WTC11 (cell line): ENCODE measurements around the gene CBLIF. TPM values are rescaled to one million over a fixed set of nuclear protein-coding genes. Genes with fewer than 3 reads are reported as not detected.
"Not testable (repeated sequence)": the region's sequence is repeated elsewhere in the genome, so short reads cannot be mapped to it uniquely, and the experiment has no call there.

ENCODE experiments used
- ATAC-seq: fragments of 200-7000 bp; cut with Tn5 transposase; 2 replicates; pipeline ENCODE4 v1.10.0; 2021; ENCODE audit warnings: mild to moderate bottlenecking, moderate library complexity
- CTCF ChIA-PET: fragments of 300-600 bp; sonication (Branson Sonifier 250); formaldehyde crosslinking; loops from one replicate; lab custom pipeline; 2021; ENCODE audit warnings: antibody characterized with exemption; lab: Charles Lee
- POLR2A ChIA-PET: fragments of 350-600 bp; sonication (Branson Sonifier 250); formaldehyde crosslinking; loops from one replicate; lab custom pipeline; 2021; ENCODE audit warnings: antibody characterized with exemption; lab: Charles Lee
- DNase-seq: peaks from one replicate; pipeline ENCODE4 v3.0.0; 2021; ENCODE audit warnings: low spot score
- H3K27ac Mint-ChIP-seq: 2 replicates; pipeline ENCODE4 v1.8.0; 2021; ENCODE audit warnings: mixed read lengths
- H3K27me3 Mint-ChIP-seq: 2 replicates; pipeline ENCODE4 v1.8.0; 2021; ENCODE audit warnings: low read depth, mild to moderate bottlenecking, moderate library complexity, mixed read lengths
- H3K36me3 Mint-ChIP-seq: 2 replicates; pipeline ENCODE4 v1.8.0; 2021; ENCODE audit warnings: mixed read lengths
- H3K4me1 Mint-ChIP-seq: 2 replicates; pipeline ENCODE4 v1.8.0; 2022; ENCODE audit warnings: mixed read lengths
- H3K4me3 Mint-ChIP-seq: 2 replicates; pipeline ENCODE4 v1.8.0; 2021; ENCODE audit warnings: mild to moderate bottlenecking, moderate library complexity, mixed read lengths
- H3K9me3 Mint-ChIP-seq: 2 replicates; pipeline ENCODE4 v1.8.0; 2021; ENCODE audit warnings: mixed read lengths
- AFF4 ChIP-seq: sonication (generic); formaldehyde crosslinking; IDR thresholded peaks from 2 replicates; pipeline ENCODE4 v1.8.1; 2023; ENCODE audit warnings: mild to moderate bottlenecking, missing genetic modification reagents, borderline replicate concordance
- AR ChIP-seq: fragments of 250-450 bp; sonication (Bioruptor Pico); IDR thresholded peaks from 2 replicates; pipeline ENCODE4 v1.9.0; 2021; ENCODE audit warnings: mild to moderate bottlenecking
- CDX4 ChIP-seq: fragments of 250-450 bp; sonication (Bioruptor Pico); IDR thresholded peaks from 2 replicates; pipeline ENCODE4 v1.9.0; 2021; ENCODE audit warnings: moderate library complexity, mild to moderate bottlenecking, inconsistent platforms, borderline replicate concordance
- EMX1 ChIP-seq: fragments of 250-450 bp; sonication (Bioruptor Pico); IDR thresholded peaks from 2 replicates; pipeline ENCODE4 v1.8.0; 2021; ENCODE audit warnings: mild to moderate bottlenecking
- ETV6 ChIP-seq: sonication (generic); formaldehyde crosslinking; IDR thresholded peaks from 2 replicates; pipeline ENCODE4 v1.8.1; 2022; ENCODE audit warnings: mild to moderate bottlenecking, missing genetic modification reagents
- GABPB1 ChIP-seq: sonication (generic); formaldehyde crosslinking; IDR thresholded peaks from 2 replicates; pipeline ENCODE4 v1.8.1; 2023; ENCODE audit warnings: mild to moderate bottlenecking, missing genetic modification reagents
- HMGXB4 ChIP-seq: sonication (generic); formaldehyde crosslinking; IDR thresholded peaks from 2 replicates; pipeline ENCODE4 v1.8.1; 2023; ENCODE audit warnings: mild to moderate bottlenecking, moderate library complexity, missing genetic modification reagents
- IRF2 ChIP-seq: sonication (generic); formaldehyde crosslinking; IDR thresholded peaks from 2 replicates; pipeline ENCODE4 v1.8.0; 2022; ENCODE audit warnings: low read depth, missing genetic modification reagents, borderline replicate concordance
- JAZF1 ChIP-seq: fragments of 250-450 bp; sonication (Bioruptor Pico); IDR thresholded peaks from 2 replicates; pipeline ENCODE4 v1.9.0; 2021; ENCODE audit warnings: moderate library complexity, mild to moderate bottlenecking, inconsistent platforms
- KAT7 ChIP-seq: sonication (generic); formaldehyde crosslinking; IDR thresholded peaks from 2 replicates; pipeline ENCODE4 v1.8.1; 2023; ENCODE audit warnings: missing genetic modification reagents, mild to moderate bottlenecking, borderline replicate concordance
- MAX ChIP-seq: sonication (generic); formaldehyde crosslinking; IDR thresholded peaks from 2 replicates; pipeline ENCODE4 v1.8.0; 2022; ENCODE audit warnings: mild to moderate bottlenecking, missing genetic modification reagents
- NFATC4 ChIP-seq: fragments of 250-450 bp; sonication (Bioruptor Pico); IDR thresholded peaks from 2 replicates; pipeline ENCODE4 v1.9.0; 2021; ENCODE audit warnings: mild to moderate bottlenecking
- NFYB ChIP-seq: sonication (generic); formaldehyde crosslinking; conservative IDR thresholded peaks from 2 replicates; pipeline ENCODE4 v1.8.0; 2022; ENCODE audit warnings: low read depth, missing genetic modification reagents
- SMAD4 ChIP-seq: sonication (generic); formaldehyde crosslinking; IDR thresholded peaks from 2 replicates; pipeline ENCODE4 v1.8.0; 2022; ENCODE audit warnings: mild to moderate bottlenecking, missing genetic modification reagents
- TCF7 ChIP-seq: sonication (generic); formaldehyde crosslinking; IDR thresholded peaks from 2 replicates; pipeline ENCODE4 v1.8.0; 2022; ENCODE audit warnings: mild to moderate bottlenecking, low read depth, missing genetic modification reagents, moderate library complexity
- ZBTB21 ChIP-seq: sonication (generic); formaldehyde crosslinking; IDR thresholded peaks from 2 replicates; pipeline ENCODE4 v1.8.1; 2023; ENCODE audit warnings: mild to moderate bottlenecking, missing genetic modification reagents, borderline replicate concordance
- ZMAT4 ChIP-seq: fragments of 250-450 bp; sonication (Bioruptor Pico); IDR thresholded peaks from 2 replicates; pipeline ENCODE4 v1.9.0; 2021; ENCODE audit warnings: mild to moderate bottlenecking
- ZNF263 ChIP-seq: sonication (generic); formaldehyde crosslinking; IDR thresholded peaks from 2 replicates; pipeline ENCODE4 v1.8.1; 2022; ENCODE audit warnings: low read depth, mild to moderate bottlenecking, moderate library complexity, missing genetic modification reagents
- ZNF512 ChIP-seq: sonication (generic); formaldehyde crosslinking; IDR thresholded peaks from 2 replicates; pipeline ENCODE4 v1.8.1; 2022; ENCODE audit warnings: missing genetic modification reagents, borderline replicate concordance
- ZSCAN18 ChIP-seq: fragments of 250-450 bp; sonication (Bioruptor Pico); IDR thresholded peaks from 2 replicates; pipeline ENCODE4 v2.1.2; 2022; ENCODE audit warnings: mild to moderate bottlenecking, moderate library complexity
- total RNA-seq: library from RNA; stranded (reverse); gene quantifications from 3 replicates; pipeline ENCODE4 v1.2.3, GENCODE V29; 2021

CBLIF gene
- total RNA-seq, 1 experiment from 2014 or later = not detected

- no peak for TF ChIP-seq AR (CRISPR knock-in tag)
- no peak for TF ChIP-seq GABPB1 (CRISPR knock-in tag)
- no peak for TF ChIP-seq NFATC4 (CRISPR knock-in tag)
- TF ChIP-seq CDX4 (CRISPR knock-in tag) = no peak
- no peak for TF ChIP-seq SMAD4 (CRISPR knock-in tag)
- TF ChIP-seq NFYB (CRISPR knock-in tag) = no peak
- TF ChIP-seq TCF7 (CRISPR knock-in tag) = no peak
- no peak for TF ChIP-seq ZNF263 (CRISPR knock-in tag)
- TF ChIP-seq JAZF1 (CRISPR knock-in tag) = no peak
- no peak for TF ChIP-seq ZSCAN18 (CRISPR knock-in tag)
- no peak for TF ChIP-seq MAX (CRISPR knock-in tag)
- TF ChIP-seq IRF2 (CRISPR knock-in tag) = no peak
- no peak for TF ChIP-seq KAT7
- TF ChIP-seq ETV6 = no peak
- no peak for TF ChIP-seq ZMAT4 (CRISPR knock-in tag)
- no peak for TF ChIP-seq EMX1 (CRISPR knock-in tag)
- no peak for TF ChIP-seq ZBTB21 (CRISPR knock-in tag)
- TF ChIP-seq HMGXB4 (CRISPR knock-in tag) = no peak
- TF ChIP-seq ZNF512 (CRISPR knock-in tag) = no peak
- TF ChIP-seq AFF4 (CRISPR knock-in tag) = no peak
- H3K27me3 Mint-ChIP-seq = peaks cover 2% of the 10 kb centered on the region; the same call in 1 of the 2 replicates
- H3K36me3 Mint-ChIP-seq = peaks cover 31% of the 10 kb centered on the region
- ChIA-PET POLR2A (no interaction called here), CTCF (interaction anchor here (0.8 to 1.5 kb wide), 3 partner anchors 12 to 35 kb away, joined by 3 to 5 read pairs (median 3); no protein-coding TSS in a partner anchor)
- ATAC-seq = peak; percentile 99
- H3K4me3 Mint-ChIP-seq = peak overlapping the region; percentile 14; the same call in 1 of the 2 replicates
- H3K4me1 Mint-ChIP-seq = peaks cover 15% of the 10 kb centered on the region
- DNase-seq = peak; percentile 60
- H3K9me3 Mint-ChIP-seq = peaks cover 41% of the 10 kb centered on the region
- peak overlapping the region; percentile 32; the same call in 1 of the 2 replicates for H3K27ac Mint-ChIP-seq
Measured at GRCh38 chr11:59891781-59892181, 46.5 kb upstream of the CBLIF start.

GRCh38 chr11:59887156-59887555 lies 41.9 kb upstream of the CBLIF start:
- peaks cover 37% of the 10 kb centered on the region for H3K36me3 Mint-ChIP-seq
- peaks cover 58% of the 10 kb centered on the region for H3K9me3 Mint-ChIP-seq
- CTCF ChIA-PET, DNase-seq, POLR2A ChIA-PET, ATAC-seq, H3K4me3 Mint-ChIP-seq, H3K4me1 Mint-ChIP-seq, H3K27ac Mint-ChIP-seq, H3K27me3 Mint-ChIP-seq: not testable (repeated sequence)
